HEK293T (cell line): Measurements from ENCODE around the gene SLC25A3.
"Not testable (repeated sequence)": the region's sequence is repeated elsewhere in the genome, so short reads cannot be mapped to it uniquely, and the experiment has no call there.

Source experiments
- CTCF ChIA-PET: fragments of 350-600 bp; formaldehyde crosslinking; extraction: SDS; loops from one replicate; lab custom pipeline; 2021; ENCODE audit warnings: antibody characterized with exemption, inconsistent platforms; lab: Yijun Ruan, JAX
- POLR2A ChIA-PET: fragments of 350-600 bp; formaldehyde crosslinking; extraction: SDS; loops from one replicate; lab custom pipeline; 2020; ENCODE audit warnings: antibody characterized with exemption, inconsistent platforms; lab: Yijun Ruan, JAX
- DNase-seq: peaks from one replicate; pipeline ENCODE4 v3.0.0; 2012; ENCODE audit warnings: mixed read lengths; ENCODE audit errors: extremely low spot score
- ARNT ChIP-seq: fragments of 450-650 bp; IDR thresholded peaks from 2 replicates; pipeline ENCODE4 v1.6.1; 2017; ENCODE audit warnings: mild to moderate bottlenecking
- BHLHE40 ChIP-seq: fragments of 450-650 bp; IDR thresholded peaks from 2 replicates; pipeline ENCODE4 v1.6.1; 2016; ENCODE audit warnings: mild to moderate bottlenecking, moderate library complexity, borderline replicate concordance
- CTBP1 ChIP-seq: fragments of 450-650 bp; IDR thresholded peaks from 2 replicates; pipeline ENCODE4 v1.6.1; 2016; ENCODE audit warnings: borderline replicate concordance
- ELF4 ChIP-seq: fragments of 450-650 bp; IDR thresholded peaks from 2 replicates; pipeline ENCODE4 v1.6.1; 2017; ENCODE audit warnings: antibody characterized with exemption
- FOXA1 ChIP-seq: fragments of 450-650 bp; IDR thresholded peaks from 2 replicates; pipeline ENCODE4 v1.6.1; 2016; ENCODE audit warnings: mild to moderate bottlenecking
- FOXK2 ChIP-seq: fragments of 450-650 bp; IDR thresholded peaks from 2 replicates; pipeline ENCODE4 v1.6.1; 2016; ENCODE audit warnings: mild to moderate bottlenecking
- FOXM1 ChIP-seq: fragments of 450-650 bp; IDR thresholded peaks from 2 replicates; pipeline ENCODE4 v1.6.1; 2017; ENCODE audit warnings: mild to moderate bottlenecking, borderline replicate concordance
- HDGF ChIP-seq: fragments of 450-650 bp; IDR thresholded peaks from 2 replicates; pipeline ENCODE4 v1.6.1; 2017; ENCODE audit warnings: antibody characterized with exemption, borderline replicate concordance
- L3MBTL2 ChIP-seq: fragments of 450-650 bp; conservative IDR thresholded peaks from 2 replicates; pipeline ENCODE4 v1.6.1; 2016; ENCODE audit warnings: mild to moderate bottlenecking
- LEF1 ChIP-seq: fragments of 450-650 bp; IDR thresholded peaks from 2 replicates; pipeline ENCODE4 v1.6.1; 2017; ENCODE audit warnings: mild to moderate bottlenecking, borderline replicate concordance
- NFRKB ChIP-seq: fragments of 450-650 bp; IDR thresholded peaks from 2 replicates; pipeline ENCODE4 v1.6.1; 2016; ENCODE audit warnings: mild to moderate bottlenecking, moderate library complexity
- PKNOX1 ChIP-seq: fragments of 450-650 bp; IDR thresholded peaks from 2 replicates; pipeline ENCODE4 v1.6.1; 2016
- SP1 ChIP-seq: fragments of 450-650 bp; IDR thresholded peaks from 2 replicates; pipeline ENCODE4 v1.6.1; 2017
- SUZ12 ChIP-seq: fragments of 450-650 bp; IDR thresholded peaks from 2 replicates; pipeline ENCODE4 v1.6.1; 2016; ENCODE audit warnings: mild to moderate bottlenecking
- TARDBP ChIP-seq: fragments of 450-650 bp; IDR thresholded peaks from 2 replicates; pipeline ENCODE4 v1.6.1; 2016
- ZNF384 ChIP-seq: fragments of 450-650 bp; IDR thresholded peaks from 2 replicates; pipeline ENCODE4 v1.6.1; 2016

The SLC25A3 gene

GRCh38 chr12:98561846-98562245 is 31.6 kb upstream of the SLC25A3 start:
- DNase-seq = no peak
- TF ChIP-seq TARDBP (no peak), LEF1 (no peak), CTBP1 (no peak), NFRKB (no peak), ELF4 (no peak), FOXK2 (no peak), L3MBTL2 (no peak), ZNF384 (no peak), SP1 (no peak), ARNT (no peak), HDGF (no peak), SUZ12 (no peak), FOXA1 (no peak)
- CTCF ChIA-PET = no interaction called here
- POLR2A ChIA-PET = no interaction called here

- POLR2A ChIA-PET = interaction anchor here (0.8 kb wide), 1 partner anchor 68 kb away, joined by 3 read pairs; no protein-coding TSS in a partner anchor
- no peak for TF ChIP-seq FOXK2
- TF ChIP-seq TARDBP = no peak
- TF ChIP-seq FOXM1 = no peak
- no peak for TF ChIP-seq ZNF384
- no peak for TF ChIP-seq L3MBTL2
- no peak for TF ChIP-seq SP1
- CTCF ChIA-PET = interaction anchor here (0.7 to 1.7 kb wide), 3 partner anchors 22 to 159 kb away, joined by 3 to 6 read pairs (median 4); partner anchors contain the start of gene SLC25A3
- peak; percentile 48 for DNase-seq
Observed at GRCh38 chr12:98572010-98572409, 21.5 kb upstream of the SLC25A3 start.

GRCh38 chr12:98574110-98574509 is 19.4 kb upstream of the SLC25A3 start:
- ChIA-PET POLR2A (no interaction called here), CTCF (no interaction called here)
- TF ChIP-seq LEF1 (no peak), FOXM1 (no peak)
- no peak for DNase-seq

GRCh38 chr12:98575013-98575412 is 18.5 kb upstream of the SLC25A3 start:
- POLR2A ChIA-PET = interaction anchor here (0.9 kb wide), 1 partner anchor 69 kb away, joined by 3 read pairs; no protein-coding TSS in a partner anchor
- CTCF ChIA-PET = interaction anchor here (1.5 kb wide), 1 partner anchor 8 kb away, joined by 10 read pairs; no protein-coding TSS in a partner anchor
- TF ChIP-seq LEF1 = no peak
- TF ChIP-seq FOXM1 = no peak
- no peak for TF ChIP-seq FOXA1
- no peak for TF ChIP-seq ARNT
- TF ChIP-seq CTBP1 = no peak
- TF ChIP-seq NFRKB = no peak
- no peak for TF ChIP-seq TARDBP
- TF ChIP-seq SP1 = no peak
- no peak for TF ChIP-seq L3MBTL2
- no peak for TF ChIP-seq PKNOX1
- no peak for TF ChIP-seq ZNF384
- no peak for TF ChIP-seq SUZ12
- TF ChIP-seq HDGF = no peak

GRCh38 chr12:98576795-98577194 is 16.7 kb upstream of the SLC25A3 start:
- ChIA-PET CTCF (interaction anchor here (0.7 to 0.8 kb wide), 2 partner anchors 10 to 28 kb away, joined by 3 to 4 read pairs; no protein-coding TSS in a partner anchor), POLR2A (interaction anchor here (1.0 kb wide), 1 partner anchor 16 kb away, joined by 6 read pairs; the partner anchor contains the start of gene SLC25A3)
- not testable (repeated sequence) for DNase-seq

More at GRCh38 chr12:98575013-98575412, 18.5 kb upstream of the SLC25A3 start:
- DNase-seq = no peak

GRCh38 chr12:98578392-98578791 is 15.1 kb upstream of the SLC25A3 start:
- no peak for TF ChIP-seq BHLHE40
- TF ChIP-seq LEF1 = no peak
- TF ChIP-seq ZNF384 = no peak
- no peak for TF ChIP-seq FOXM1
- DNase-seq = no peak
- ChIA-PET CTCF (interaction anchor here (2.8 kb wide), 1 partner anchor 11 kb away, joined by 13 read pairs; no protein-coding TSS in a partner anchor), POLR2A (interaction anchor here (1.6 kb wide), 1 partner anchor 15 kb away, joined by 9 read pairs; the partner anchor contains the start of gene SLC25A3)

GRCh38 chr12:98578821-98579220 is 14.7 kb upstream of the SLC25A3 start:
- CTCF ChIA-PET = interaction anchor here (2.8 kb wide), 1 partner anchor 12 kb away, joined by 13 read pairs; no protein-coding TSS in a partner anchor
- DNase-seq = no peak
- TF ChIP-seq HDGF = no peak
- no peak for TF ChIP-seq L3MBTL2
- TF ChIP-seq ELF4 = no peak
- TF ChIP-seq LEF1 = no peak
- TF ChIP-seq CTBP1 = no peak
- TF ChIP-seq FOXM1 = no peak
- no peak for TF ChIP-seq FOXK2
- no peak for TF ChIP-seq SUZ12
- POLR2A ChIA-PET = interaction anchor here (1.6 kb wide), 1 partner anchor 14 kb away, joined by 9 read pairs; the partner anchor contains the start of gene SLC25A3

GRCh38 chr12:98579347-98579746 is 14.1 kb upstream of the SLC25A3 start:
- no peak for DNase-seq
- peak; percentile 66 for TF ChIP-seq PKNOX1
- no peak for TF ChIP-seq LEF1
- no peak for TF ChIP-seq CTBP1
- TF ChIP-seq L3MBTL2 = no peak
- no peak for TF ChIP-seq FOXA1
- CTCF ChIA-PET = interaction anchor here (2.8 kb wide), 1 partner anchor 12 kb away, joined by 13 read pairs; no protein-coding TSS in a partner anchor
- POLR2A ChIA-PET = interaction anchor here (0.6 to 1.6 kb wide), 2 partner anchors 14 to 75 kb away, joined by 3 to 9 read pairs; partner anchors contain the start of gene SLC25A3
